Measurements from ENCODE around the gene PRPH2.

DNA sequence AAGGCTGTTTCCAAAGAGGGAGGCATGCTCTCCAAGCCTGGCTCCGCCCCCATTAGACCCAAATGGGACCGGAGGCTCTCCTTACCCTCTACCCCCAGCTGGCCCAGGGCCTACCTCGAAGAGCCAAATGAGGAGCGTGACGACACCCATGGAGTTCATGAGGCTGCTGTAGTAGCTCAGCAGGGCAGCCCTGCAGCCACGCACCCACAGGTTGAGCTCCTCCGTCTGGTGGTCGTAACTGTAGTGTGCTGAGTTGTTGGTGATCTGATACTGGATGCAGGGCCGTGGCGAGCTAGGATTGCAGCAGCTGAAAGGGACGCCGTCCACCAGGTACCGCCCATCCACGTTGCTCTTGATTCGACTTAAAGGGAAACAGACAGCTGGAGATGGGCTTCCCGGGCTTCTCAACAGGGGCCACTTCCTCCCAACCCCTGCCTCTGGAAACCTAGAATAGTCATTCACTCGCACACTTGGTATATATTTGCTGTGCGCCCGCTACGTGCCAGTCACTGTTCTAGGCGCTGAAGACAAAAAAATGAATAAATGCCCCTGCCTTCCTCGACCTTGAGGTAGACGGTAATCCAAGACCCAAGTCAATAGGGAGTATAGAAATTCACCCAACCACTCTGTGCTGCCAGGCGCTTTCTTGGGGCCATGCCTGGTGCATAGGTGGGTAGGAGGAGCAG lies 18.0 kb downstream of the PRPH2 start:
- TF ChIP-seq, protein P1, sequence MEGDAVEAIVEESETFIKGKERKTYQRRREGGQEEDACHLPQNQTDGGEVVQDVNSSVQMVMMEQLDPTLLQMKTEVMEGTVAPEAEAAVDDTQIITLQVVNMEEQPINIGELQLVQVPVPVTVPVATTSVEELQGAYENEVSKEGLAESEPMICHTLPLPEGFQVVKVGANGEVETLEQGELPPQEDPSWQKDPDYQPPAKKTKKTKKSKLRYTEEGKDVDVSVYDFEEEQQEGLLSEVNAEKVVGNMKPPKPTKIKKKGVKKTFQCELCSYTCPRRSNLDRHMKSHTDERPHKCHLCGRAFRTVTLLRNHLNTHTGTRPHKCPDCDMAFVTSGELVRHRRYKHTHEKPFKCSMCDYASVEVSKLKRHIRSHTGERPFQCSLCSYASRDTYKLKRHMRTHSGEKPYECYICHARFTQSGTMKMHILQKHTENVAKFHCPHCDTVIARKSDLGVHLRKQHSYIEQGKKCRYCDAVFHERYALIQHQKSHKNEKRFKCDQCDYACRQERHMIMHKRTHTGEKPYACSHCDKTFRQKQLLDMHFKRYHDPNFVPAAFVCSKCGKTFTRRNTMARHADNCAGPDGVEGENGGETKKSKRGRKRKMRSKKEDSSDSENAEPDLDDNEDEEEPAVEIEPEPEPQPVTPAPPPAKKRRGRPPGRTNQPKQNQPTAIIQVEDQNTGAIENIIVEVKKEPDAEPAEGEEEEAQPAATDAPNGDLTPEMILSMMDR (conservative IDR thresholded peaks at IDR 0.05; ENCODE audit: low read length) = no peak
- TF ChIP-seq EZH2phosphoT487 (IDR thresholded peaks at IDR 0.05; ENCODE audit: borderline replicate concordance, low read depth, low read length) = no peak

Measured in OCI-LY7 (cell line).